GM12891 (cell line): ENCODE results near the gene CSF3.

Experiments used
- POLR2A ChIP-seq: IDR thresholded peaks from 2 replicates; pipeline ENCODE4 v1.6.1; 2011; ENCODE audit warnings: low read depth, low read length, control low read depth
- POLR2AphosphoS5 ChIP-seq: IDR thresholded peaks from 2 replicates; pipeline ENCODE4 v1.6.1; 2011; ENCODE audit warnings: low read depth, low read length, control low read depth
- TAF1 ChIP-seq: IDR thresholded peaks from 2 replicates; pipeline ENCODE4 v1.6.1; 2011; ENCODE audit warnings: low read depth, low read length, control low read depth

DNA sequence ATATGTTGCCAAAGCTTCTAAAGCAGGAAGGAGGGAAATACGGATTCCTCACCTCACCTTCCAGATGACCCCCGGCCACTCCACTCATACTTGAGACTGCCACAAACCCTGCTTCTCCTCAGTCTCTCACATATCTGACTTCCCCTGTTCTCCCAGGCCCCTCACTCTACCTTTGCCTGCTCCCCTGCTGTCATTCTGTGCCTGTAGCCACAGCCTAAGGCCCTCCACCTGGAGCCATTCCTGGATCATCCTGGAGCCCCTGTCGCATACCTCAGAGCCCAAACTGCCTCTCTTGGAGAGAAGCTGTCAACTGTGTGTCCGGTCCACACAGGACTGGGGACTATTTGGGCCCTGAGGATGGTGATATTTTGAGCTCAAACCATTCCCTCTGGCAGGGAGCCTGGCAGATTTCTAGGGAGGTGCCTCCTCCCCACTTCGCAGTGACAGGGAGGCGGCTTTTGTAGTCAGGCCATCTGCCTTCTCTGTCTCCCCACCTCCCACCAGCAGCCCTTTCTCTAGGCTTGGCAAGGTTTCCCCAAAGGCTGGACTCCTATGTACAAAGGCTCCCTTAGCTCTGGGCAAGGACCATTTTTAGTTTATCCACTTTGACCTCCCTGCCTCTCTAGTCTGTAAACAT is 41.3 kb downstream of the CSF3 start:
- TF ChIP-seq POLR2A (no peak), TAF1 (no peak), POLR2AphosphoS5 (no peak)
